GM12878 (cell line): ENCODE results near the gene LIPG. TPM values are rescaled to one million over a fixed set of nuclear protein-coding genes. Genes with fewer than 3 reads are reported as not detected.

Source experiments
- ATAC-seq: fragments of 200-7000 bp; cut with Tn5 transposase; 3 replicates; pipeline ENCODE4 v1.9.1; 2020; ENCODE audit warnings: mild to moderate bottlenecking, moderate library complexity
- BruUV-seq: library from RNA; stranded (reverse); fragments of 400-500 nt; replicated peaks from 2 replicates; lab custom pipeline; 2021; lab: Mats Ljungman, UMichigan
- CTCF ChIA-PET: fragments of 300-600 bp; sonication (Branson Sonifier 250); formaldehyde crosslinking; extraction: SDS; loops from one replicate; lab custom pipeline; 2021; ENCODE audit warnings: inconsistent platforms; lab: Yijun Ruan, JAX
- POLR2A ChIA-PET: fragments of 350-600 bp; formaldehyde crosslinking; extraction: SDS; loops from one replicate; lab custom pipeline; 2021; ENCODE audit warnings: inconsistent platforms; lab: Charles Lee
- RAD21 ChIA-PET: fragments of 300-600 bp; sonication (Branson Sonifier 250); formaldehyde crosslinking; loops from one replicate; lab custom pipeline; 2023; ENCODE audit warnings: antibody characterized with exemption; ENCODE audit not compliant: unreplicated experiment; lab: Charles Lee
- SMC1A ChIA-PET: fragments of 300-600 bp; sonication (Branson Sonifier 250); formaldehyde crosslinking; loops from one replicate; lab custom pipeline; 2023; ENCODE audit not compliant: unreplicated experiment, uncharacterized antibody; lab: Charles Lee
- DNase-seq: peaks from one replicate; pipeline ENCODE4 v3.0.0-alpha.2; 2011; ENCODE audit warnings: low read depth, low spot score
- FAIRE-seq: peaks from 3 replicates; lab custom pipeline; 2011; peaks lifted over from hg19 to GRCh38; lab: Jason Lieb, UNC
- H2AFZ ChIP-seq: 2 replicates; pipeline ENCODE4 v1.6.0; 2011; ENCODE audit warnings: low read depth, low read length, control low read depth; ENCODE audit not compliant: control insufficient read depth
- H3K27ac ChIP-seq: 2 replicates; pipeline ENCODE4 v1.5.1; 2011; ENCODE audit warnings: control low read depth; ENCODE audit not compliant: control insufficient read depth, insufficient read depth
- H3K27me3 ChIP-seq, 2 experiments: replicated peaks in 1 of 2; 2 replicates each; pipeline versions ENCODE4 v1.6.0 to v1.6.1; 2011; ENCODE audit warnings: low read length in 1 of 2; ENCODE audit not compliant: control insufficient read depth in 2 of 2, insufficient read depth in 2 of 2
- H3K36me3 ChIP-seq, 2 experiments: 2 replicates each; pipeline ENCODE4 v1.5.1; 2011; ENCODE audit warnings: low read length in 1 of 2; ENCODE audit not compliant: control insufficient read depth in 2 of 2, insufficient read depth in 2 of 2
- H3K4me1 ChIP-seq: 2 replicates; pipeline ENCODE4 v1.6.1; 2011; ENCODE audit warnings: mild to moderate bottlenecking, low read length, moderate library complexity, mixed read lengths; ENCODE audit not compliant: control insufficient read depth, insufficient read depth
- H3K4me2 ChIP-seq: 2 replicates; pipeline ENCODE4 v1.6.0; 2011; ENCODE audit warnings: control low read depth; ENCODE audit not compliant: control insufficient read depth, insufficient read depth
- H3K4me3 ChIP-seq: fragments of 200-600 bp; sonication (generic); 2 replicates; pipeline ENCODE4 v1.5.1; 2016
- H3K79me2 ChIP-seq: 2 replicates; pipeline ENCODE4 v1.6.0; 2011; ENCODE audit warnings: low read length; ENCODE audit not compliant: control insufficient read depth, insufficient read depth
- H3K9ac ChIP-seq: 2 replicates; pipeline ENCODE4 v1.8.0; 2011; ENCODE audit warnings: low read length, control low read depth, mixed read lengths; ENCODE audit not compliant: control insufficient read depth, insufficient read depth
- H3K9me3 ChIP-seq: replicated peaks from 3 replicates; pipeline ENCODE4 v1.5.1; 2011; ENCODE audit warnings: mild to moderate bottlenecking, low read length; ENCODE audit not compliant: control insufficient read depth, insufficient read depth
- H4K20me1 ChIP-seq: 2 replicates; pipeline ENCODE4 v1.6.0; 2011; ENCODE audit not compliant: control insufficient read depth, insufficient read depth
- CBFB ChIP-seq: IDR thresholded peaks from 2 replicates; pipeline ENCODE4 v1.6.1; 2016; ENCODE audit warnings: antibody characterized with exemption, low read depth
- CBX5 ChIP-seq: sonication (generic); IDR thresholded peaks from 2 replicates; pipeline ENCODE4 v1.6.1; 2016; ENCODE audit warnings: low read depth, moderate library complexity, mild to moderate bottlenecking, inconsistent platforms
- CHD2 ChIP-seq: IDR thresholded peaks from 2 replicates; pipeline ENCODE4 v1.6.1; 2011; ENCODE audit warnings: low read depth, low read length, improper control_type of control experiment, borderline replicate concordance
- E4F1 ChIP-seq: fragments of 450-650 bp; IDR thresholded peaks from 2 replicates; pipeline ENCODE4 v1.6.1; 2018; ENCODE audit warnings: borderline replicate concordance, mild to moderate bottlenecking; ENCODE audit not compliant: partially characterized antibody
- GABPA ChIP-seq: IDR thresholded peaks from 2 replicates; pipeline ENCODE4 v1.6.1; 2014; ENCODE audit warnings: antibody characterized with exemption, low read depth, mild to moderate bottlenecking, inconsistent platforms
- HDGF ChIP-seq: fragments of 450-650 bp; IDR thresholded peaks from 2 replicates; pipeline ENCODE4 v1.6.1; 2016; ENCODE audit warnings: antibody characterized with exemption
- MEF2A ChIP-seq: IDR thresholded peaks from 2 replicates; pipeline ENCODE4 v1.6.1; 2011; ENCODE audit warnings: low read depth, mild to moderate bottlenecking, low read length, moderate library complexity; ENCODE audit not compliant: insufficient read depth
- MTA3 ChIP-seq: IDR thresholded peaks from 2 replicates; pipeline ENCODE4 v1.6.1; 2012; ENCODE audit warnings: low read length, inconsistent platforms, borderline replicate concordance
- NFYB ChIP-seq: IDR thresholded peaks from 2 replicates; pipeline ENCODE4 v1.6.1; 2011; ENCODE audit warnings: low read depth, mild to moderate bottlenecking, low read length, improper control_type of control experiment, moderate library complexity; ENCODE audit not compliant: insufficient read depth
- PAX8 ChIP-seq: fragments of 450-650 bp; IDR thresholded peaks from 2 replicates; pipeline ENCODE4 v1.6.1; 2017; ENCODE audit warnings: mild to moderate bottlenecking, moderate library complexity
- PBX3 ChIP-seq: IDR thresholded peaks from 2 replicates; pipeline ENCODE4 v1.6.1; 2011; ENCODE audit warnings: mild to moderate bottlenecking, low read depth, low read length, moderate library complexity; ENCODE audit not compliant: insufficient replicate concordance
- RB1 ChIP-seq: fragments of 450-650 bp; formaldehyde crosslinking; IDR thresholded peaks from 2 replicates; pipeline ENCODE4 v1.6.1; 2017; ENCODE audit warnings: mild to moderate bottlenecking, borderline replicate concordance
- RELA ChIP-seq: fragments of 450-650 bp; IDR thresholded peaks from 2 replicates; pipeline ENCODE4 v1.8.0; 2014; ENCODE audit warnings: borderline replicate concordance; ENCODE audit not compliant: partially characterized antibody
- RUNX3 ChIP-seq: IDR thresholded peaks from 2 replicates; pipeline ENCODE4 v1.6.1; 2012; ENCODE audit warnings: low read length, inconsistent platforms
- SMARCA5 ChIP-seq: fragments of 450-650 bp; IDR thresholded peaks from 2 replicates; pipeline ENCODE4 v1.6.1; 2017; ENCODE audit warnings: mild to moderate bottlenecking
- SREBF2 ChIP-seq: IDR thresholded peaks from 2 replicates; pipeline ENCODE4 v1.6.1; 2012; ENCODE audit warnings: mild to moderate bottlenecking, low read length
- USF1 ChIP-seq: IDR thresholded peaks from 2 replicates; pipeline ENCODE4 v1.6.1; 2011; ENCODE audit warnings: borderline replicate concordance, low read depth, mild to moderate bottlenecking, moderate library complexity, mixed read lengths, low read length; ENCODE audit not compliant: insufficient read depth; ENCODE audit errors: extremely low read length
- USF2 ChIP-seq: IDR thresholded peaks from 2 replicates; pipeline ENCODE4 v1.6.1; 2011; ENCODE audit warnings: low read depth, low read length, improper control_type of control experiment, borderline replicate concordance
- ZNF24 ChIP-seq: fragments of 450-650 bp; IDR thresholded peaks from 2 replicates; pipeline ENCODE4 v1.6.1; 2017; ENCODE audit warnings: antibody characterized with exemption, mild to moderate bottlenecking
- WGBS: methylation state at CpG from one replicate; pipeline ENCODE4 v1.1.6; 2016; ENCODE audit warnings: low lambda C conversion rate; ENCODE audit not compliant: insufficient replicate concordance, insufficient coverage; ENCODE audit errors: missing lambda C conversion rate; 5-methylcytosine and 5-hydroxymethylcytosine counted together
- in situ Hi-C: fragments of 300-500 bp; cut with MboI; formaldehyde crosslinking; loops from 9 replicates; pipeline ENCODE4 v1.14.3; 2018; ENCODE audit warnings: mixed read lengths
- intact Hi-C: fragments of 100-400 bp; cut with micrococcal nuclease; formaldehyde crosslinking; loops from one replicate; pipeline ENCODE4 v1.14.2; 2022; ENCODE audit not compliant: unreplicated experiment
- polyA plus RNA-seq, 11 experiments: library from polyadenylated mRNA; depleted of rRNA in 4 of 11; unstranded in 6 of 11; stranded (reverse) in 5 of 11; fragments of >200 nt; fragmentation: Nextera tagmentation in 4 of 11; fragmentation: Illumina TruSeq in 1 of 11; extraction: Ambion mirVana in 4 of 11; extraction: Trizol in 1 of 11; gene quantifications; 1 replicate in 1 of 11; 2 replicates in 10 of 11; pipeline versions ENCODE4 v1.2.1 to v1.2.3, GENCODE V29; 2011 to 2016; ENCODE audit warnings: inconsistent platforms in 2 of 11, missing spikeins in 2 of 11, low read depth in 1 of 11
- total RNA-seq, 4 experiments: library from RNA; depleted of rRNA in 3 of 4; stranded (reverse); fragments of >200 nt in 3 of 4; fragmentation: Illumina TruSeq in 1 of 4; extraction: Trizol in 1 of 4; gene quantifications; 2 replicates each; pipeline versions ENCODE4 v1.2.1 to v1.2.3, GENCODE V29; 2013 to 2021

Gene LIPG
- total and polyA plus RNA-seq, 10 of the 15 experiments (the other 5 are each of a cell fraction or from before 2014, with no cell fraction given): 0.04 to 0.55 (median 0.18) TPM; not detected in 1

- no peak for TF ChIP-seq E4F1
- no peak for TF ChIP-seq GABPA
- no peak for TF ChIP-seq RB1
- no peak for TF ChIP-seq PAX8
- TF ChIP-seq ZNF24: no peak
Observed at GRCh38 chr18:49621717-49622351, 60.0 kb downstream of the LIPG start (continued).

- ATAC-seq: no peak
- ChIA-PET RAD21 (no interaction called here), SMC1A (no interaction called here), CTCF (no interaction called here), POLR2A (interaction anchor here (0.7 kb wide), 2 partner anchors 72 to 143 kb away, joined by 8 read pairs; no protein-coding TSS in a partner anchor)
- H3K4me3 ChIP-seq: no peak overlapping the region
- no peak for FAIRE-seq
- intact Hi-C loops (no loop called here), in situ Hi-C loops (no loop called here)
- WGBS: 29% methylated on average over 6 of the region's 6 CpGs
- no peak for DNase-seq
- no peaks in the 10 kb centered on the region for H4K20me1 ChIP-seq
- H3K27ac ChIP-seq: no peak overlapping the region
- H3K4me1 ChIP-seq: no peaks in the 10 kb centered on the region
- no peaks in the 10 kb centered on the region; the same call in 2 of the 3 replicates for H3K9me3 ChIP-seq
- no peaks in the 10 kb centered on the region for H3K36me3 ChIP-seq
- no peak overlapping the region for H3K4me2 ChIP-seq
- no peaks in the 10 kb centered on the region for H3K79me2 ChIP-seq
- H3K9ac ChIP-seq: no peak overlapping the region
- no peak overlapping the region for H2AFZ ChIP-seq
- no TSS peak for BruUV-seq
- peaks cover 0 to 2% of the 10 kb centered on the region in 2 experiments; a peak in 2 of 4 replicates for H3K27me3 ChIP-seq
- no peak for TF ChIP-seq SREBF2
- TF ChIP-seq CBX5: no peak
- TF ChIP-seq CHD2: no peak
- no peak for TF ChIP-seq HDGF
- no peak for TF ChIP-seq SMARCA5
- no peak for TF ChIP-seq USF1
- no peak for TF ChIP-seq RUNX3
- no peak for TF ChIP-seq MTA3
- no peak for TF ChIP-seq PBX3
- no peak for TF ChIP-seq NFYB
- no peak for TF ChIP-seq RELA
- no peak for TF ChIP-seq CBFB
- no peak for TF ChIP-seq USF2
- TF ChIP-seq MEF2A: no peak
Observed at GRCh38 chr18:49623571-49623970, 61.7 kb downstream of the LIPG start.
